Occipital lobe (tissue), 2 donors: ENCODE results near the gene RFC3. TPM values are rescaled to one million over a fixed set of nuclear protein-coding genes. Genes with fewer than 3 reads are reported as not detected.
"Not testable (repeated sequence)": the region's sequence is repeated elsewhere in the genome, so short reads cannot be mapped to it uniquely, and the experiment has no call there.

Experiments
- DNase-seq: peaks from one replicate; lab custom pipeline; 2025; lab: John Stamatoyannopoulos, UW
- total RNA-seq: library from RNA; depleted of rRNA; stranded (reverse); fragments of >200 nt; gene quantifications from one replicate; pipeline ENCODE4 v1.2.3, GENCODE V29; 2014

Gene RFC3
- 21.5 TPM for total RNA-seq

GRCh38 chr13:33817901-33818706 lies at the start of gene RFC3:
Gene RFC3 (plus strand): TSS chr13:33818149. CDS start chr13:33818179, 30 bp downstream.
- DNase-seq = peak; percentile 78

GRCh38 chr13:33771296-33771695 lies 46.7 kb upstream of the RFC3 start:
- no peak for DNase-seq

DNA sequence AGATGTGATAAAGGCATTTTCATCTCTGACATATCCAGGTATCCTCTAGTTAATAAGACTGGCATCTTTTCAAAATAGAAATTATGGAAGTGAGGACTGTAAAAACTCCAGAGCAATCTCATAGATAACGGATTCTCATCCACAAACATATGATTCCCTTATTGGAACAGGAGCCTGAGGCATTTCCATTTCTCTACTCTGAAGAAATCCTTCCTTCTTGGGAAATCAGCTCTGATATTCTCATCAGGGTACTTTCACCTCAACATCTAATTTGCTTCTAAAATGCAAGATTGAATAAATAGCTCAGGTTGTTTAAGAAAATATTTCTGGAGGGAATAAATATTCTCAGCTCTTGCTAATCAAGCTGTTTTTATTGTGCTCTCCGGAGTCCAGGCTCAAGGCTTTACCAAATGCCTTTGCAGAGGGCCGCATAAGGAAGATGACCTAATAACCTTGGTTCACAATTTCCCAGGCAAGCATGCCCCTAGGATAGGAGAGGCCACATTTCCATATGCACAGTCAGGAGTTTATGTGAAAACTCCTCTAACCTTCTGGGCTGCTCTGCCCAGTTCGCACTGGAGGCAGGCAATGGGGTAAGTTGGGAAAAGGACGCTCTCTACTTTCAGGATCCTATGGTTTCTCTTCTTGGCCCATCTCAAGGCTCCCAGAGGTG lies 44.0 kb upstream of the RFC3 start:
- no peak for DNase-seq

GRCh38 chr13:33775339-33776108 lies 42.4 kb upstream of the RFC3 start:
- peak; percentile 3 for DNase-seq

DNA sequence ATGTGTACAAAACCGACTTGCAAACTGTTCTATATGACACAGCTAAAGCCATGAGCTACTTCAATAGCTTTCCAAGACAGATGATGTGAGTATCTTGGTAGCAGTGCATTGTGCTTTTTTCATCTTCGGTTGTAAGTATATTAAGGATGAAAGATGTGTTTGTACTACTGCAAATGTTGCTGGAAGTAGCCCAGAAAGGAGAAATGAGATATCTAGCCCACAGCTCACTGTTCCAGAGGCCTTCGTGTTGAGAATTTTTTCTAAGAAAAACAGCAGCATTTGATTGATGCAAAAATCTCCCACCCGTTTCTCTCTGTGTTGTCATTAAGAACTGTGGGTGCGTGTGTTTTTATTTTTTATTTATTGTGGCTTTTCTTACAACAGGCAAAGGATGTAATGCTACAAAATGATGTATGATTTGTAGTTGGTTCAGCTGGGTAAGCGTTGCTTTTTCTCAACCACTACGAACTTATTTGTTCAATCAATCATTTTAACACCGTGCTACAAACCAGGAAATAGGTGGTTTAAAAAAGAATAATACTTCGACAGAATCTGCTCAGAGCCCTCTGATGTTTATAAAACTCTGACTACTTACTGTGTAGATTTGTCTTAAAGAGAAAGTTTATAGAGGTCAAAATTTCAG lies 41.6 kb upstream of the RFC3 start:
- DNase-seq = no peak

- no peak for DNase-seq
These were observed 35.3 kb upstream of the RFC3 start for GRCh38 chr13:33782631-33783030.

- DNase-seq = not testable (repeated sequence)
These were observed 34.7 kb upstream of the RFC3 start for GRCh38 chr13:33783212-33783611.

- no peak for DNase-seq
These were observed 33.2 kb upstream of the RFC3 start for GRCh38 chr13:33784738-33785137.

DNA sequence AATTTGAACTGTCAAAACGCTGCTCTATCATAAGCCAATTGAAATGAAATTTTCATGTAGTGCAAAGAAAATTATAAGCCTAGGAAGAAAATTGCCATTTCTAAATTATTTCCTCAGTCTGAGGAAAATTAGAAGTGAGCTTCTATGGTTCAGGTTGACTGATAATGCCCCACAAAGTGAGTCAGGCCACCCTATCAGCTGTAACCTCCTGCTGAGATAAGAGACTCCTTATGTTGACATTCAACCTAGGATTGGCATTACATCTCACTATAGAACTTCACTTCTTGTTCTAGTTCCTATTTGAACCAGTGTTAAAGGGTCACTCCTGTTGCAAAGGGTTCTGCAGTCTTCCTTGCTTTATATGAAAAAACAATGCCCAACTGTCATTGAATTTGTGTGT lies 32.6 kb upstream of the RFC3 start:
- DNase-seq = no peak

GRCh38 chr13:33787051-33787591 lies 30.8 kb upstream of the RFC3 start:
- no peak for DNase-seq

- no peak for DNase-seq
These were observed 28.8 kb upstream of the RFC3 start for GRCh38 chr13:33789066-33789606.

DNA sequence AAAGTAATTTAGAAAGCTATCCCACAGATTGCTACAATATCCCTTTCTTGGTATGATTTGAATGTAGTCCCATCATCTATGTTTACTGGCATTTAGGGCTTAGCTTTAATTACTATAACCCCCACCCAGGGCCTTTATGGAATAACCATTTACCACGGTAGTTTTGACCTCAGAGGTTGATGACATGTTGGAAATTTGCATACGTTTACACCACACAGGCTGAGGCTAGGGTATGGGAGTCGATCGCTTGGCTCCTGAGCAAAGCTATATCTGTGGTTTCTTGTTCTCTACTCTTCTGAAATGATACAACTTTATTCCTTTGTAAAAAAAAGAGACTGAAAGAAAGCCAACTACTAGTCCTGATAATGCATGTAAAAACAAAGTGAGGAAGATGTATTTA lies 28.2 kb upstream of the RFC3 start:
- DNase-seq = no peak

GRCh38 chr13:33793726-33794125 lies 24.2 kb upstream of the RFC3 start:
- DNase-seq = no peak

DNA sequence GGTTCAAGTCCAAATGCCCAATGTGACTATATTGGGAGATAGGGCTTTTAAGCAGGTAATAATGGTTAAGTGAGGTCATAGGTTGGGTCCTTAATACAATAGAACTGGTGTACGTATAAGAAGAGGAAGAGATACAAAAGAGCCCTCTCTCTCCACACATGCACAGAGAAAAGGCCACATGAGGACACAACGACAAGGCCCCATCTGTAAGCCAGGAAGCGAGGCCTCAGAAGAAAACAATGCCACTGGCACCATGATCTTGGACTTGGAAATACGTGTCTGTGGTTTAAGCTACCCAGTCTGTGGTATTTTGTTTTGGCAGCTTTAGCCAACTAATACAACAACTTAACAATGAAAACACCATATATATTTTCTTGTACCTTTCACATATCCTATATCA lies 23.4 kb upstream of the RFC3 start:
- DNase-seq = no peak

DNA sequence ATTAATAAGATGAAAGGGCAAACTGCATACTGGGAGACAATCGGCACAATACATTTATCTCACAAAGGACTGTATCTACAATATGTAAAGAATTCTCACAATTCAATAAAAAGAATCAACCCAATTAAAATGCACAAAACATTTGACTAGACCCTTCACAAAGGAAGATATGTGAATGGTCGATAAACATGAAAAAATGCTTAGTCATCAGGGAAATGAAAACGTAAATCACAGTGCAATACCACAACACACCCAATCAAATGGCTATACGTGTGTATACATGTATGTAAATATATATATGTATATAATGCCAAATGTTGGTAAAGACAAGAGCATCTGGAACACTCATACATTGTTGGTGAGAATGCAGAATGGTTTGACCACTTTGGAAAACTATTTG lies 21.9 kb upstream of the RFC3 start:
- DNase-seq = no peak

GRCh38 chr13:33797622-33798021 lies 20.3 kb upstream of the RFC3 start:
- no peak for DNase-seq

DNA sequence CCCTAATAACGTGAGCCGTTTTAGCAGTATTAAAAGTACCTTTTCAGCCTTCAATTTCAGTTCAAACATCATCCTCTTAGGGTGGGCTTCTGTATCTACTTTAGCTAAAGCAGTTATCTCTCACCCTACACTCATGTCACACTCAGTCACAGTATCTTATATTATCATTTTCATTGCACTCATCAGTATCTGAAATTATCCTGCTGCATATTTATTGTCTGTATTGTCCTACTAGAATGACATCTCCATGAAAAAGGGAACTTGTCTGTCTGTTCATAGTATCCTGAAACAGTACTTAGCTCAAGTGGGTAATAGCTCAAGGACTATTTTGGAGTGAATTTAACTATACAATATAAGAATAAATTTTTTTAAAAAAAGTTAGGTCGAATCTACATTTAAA lies 19.9 kb upstream of the RFC3 start:
- DNase-seq = no peak

DNA sequence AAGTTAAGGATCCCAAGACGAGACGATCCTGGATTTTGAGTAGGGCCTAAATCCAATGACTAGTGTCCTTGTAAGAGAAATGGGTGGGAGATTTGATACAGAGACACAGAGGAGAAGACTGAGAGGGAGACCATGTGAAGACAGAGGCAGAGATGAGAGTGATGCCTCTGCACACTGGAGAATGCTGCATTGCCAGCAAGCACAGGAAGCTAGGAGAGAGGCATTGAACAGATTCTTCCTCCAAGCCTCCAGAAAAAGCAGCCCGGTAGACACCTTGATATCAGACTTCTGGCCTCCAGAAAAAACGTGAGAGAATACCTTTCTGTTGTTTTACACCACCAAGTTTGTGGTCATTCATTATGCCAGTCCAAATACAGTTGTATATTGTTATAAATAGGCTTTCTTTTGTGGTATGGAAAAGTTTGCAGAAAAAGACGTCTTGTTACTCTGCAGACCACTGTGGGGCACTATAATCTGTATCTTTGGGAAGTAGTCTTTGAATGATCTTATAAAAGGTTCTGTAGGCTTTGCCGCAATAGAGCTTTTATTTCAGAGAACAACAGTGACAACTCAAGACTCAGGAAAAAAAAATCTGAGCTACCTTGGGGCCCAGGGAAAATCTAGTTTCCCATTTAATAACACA lies 17.9 kb upstream of the RFC3 start:
- DNase-seq = no peak

GRCh38 chr13:33800646-33801186 lies 17.2 kb upstream of the RFC3 start:
- DNase-seq = no peak

- no peak for DNase-seq
These were observed 11.3 kb upstream of the RFC3 start for GRCh38 chr13:33806470-33807248.
